Fibroblast of pulmonary artery (primary cell): ENCODE results near the gene CTNNA3.

ENCODE experiments used
- DNase-seq: peaks from one replicate; pipeline ENCODE4 v3.0.0-alpha.2; 2010; ENCODE audit warnings: low read depth
- H3K4me3 ChIP-seq: replicated peaks from 2 replicates; pipeline ENCODE4 v1.5.1; 2011; ENCODE audit warnings: low read depth, mild to moderate bottlenecking, control low read depth, low read length, moderate library complexity
- TF ChIP-seq, protein P1 (sequence below): IDR thresholded peaks from 2 replicates; pipeline ENCODE4 v1.5.1; 2011; ENCODE audit warnings: mild to moderate bottlenecking, control low read depth, low read length, inconsistent platforms; ENCODE audit errors: missing control alignments

Gene CTNNA3

GRCh38 chr10:66318761-66319160 lies 1377.2 kb downstream of the CTNNA3 start:
- TF ChIP-seq, protein P1, sequence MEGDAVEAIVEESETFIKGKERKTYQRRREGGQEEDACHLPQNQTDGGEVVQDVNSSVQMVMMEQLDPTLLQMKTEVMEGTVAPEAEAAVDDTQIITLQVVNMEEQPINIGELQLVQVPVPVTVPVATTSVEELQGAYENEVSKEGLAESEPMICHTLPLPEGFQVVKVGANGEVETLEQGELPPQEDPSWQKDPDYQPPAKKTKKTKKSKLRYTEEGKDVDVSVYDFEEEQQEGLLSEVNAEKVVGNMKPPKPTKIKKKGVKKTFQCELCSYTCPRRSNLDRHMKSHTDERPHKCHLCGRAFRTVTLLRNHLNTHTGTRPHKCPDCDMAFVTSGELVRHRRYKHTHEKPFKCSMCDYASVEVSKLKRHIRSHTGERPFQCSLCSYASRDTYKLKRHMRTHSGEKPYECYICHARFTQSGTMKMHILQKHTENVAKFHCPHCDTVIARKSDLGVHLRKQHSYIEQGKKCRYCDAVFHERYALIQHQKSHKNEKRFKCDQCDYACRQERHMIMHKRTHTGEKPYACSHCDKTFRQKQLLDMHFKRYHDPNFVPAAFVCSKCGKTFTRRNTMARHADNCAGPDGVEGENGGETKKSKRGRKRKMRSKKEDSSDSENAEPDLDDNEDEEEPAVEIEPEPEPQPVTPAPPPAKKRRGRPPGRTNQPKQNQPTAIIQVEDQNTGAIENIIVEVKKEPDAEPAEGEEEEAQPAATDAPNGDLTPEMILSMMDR: no peak
- DNase-seq: no peak
- no peak overlapping the region for H3K4me3 ChIP-seq

DNA sequence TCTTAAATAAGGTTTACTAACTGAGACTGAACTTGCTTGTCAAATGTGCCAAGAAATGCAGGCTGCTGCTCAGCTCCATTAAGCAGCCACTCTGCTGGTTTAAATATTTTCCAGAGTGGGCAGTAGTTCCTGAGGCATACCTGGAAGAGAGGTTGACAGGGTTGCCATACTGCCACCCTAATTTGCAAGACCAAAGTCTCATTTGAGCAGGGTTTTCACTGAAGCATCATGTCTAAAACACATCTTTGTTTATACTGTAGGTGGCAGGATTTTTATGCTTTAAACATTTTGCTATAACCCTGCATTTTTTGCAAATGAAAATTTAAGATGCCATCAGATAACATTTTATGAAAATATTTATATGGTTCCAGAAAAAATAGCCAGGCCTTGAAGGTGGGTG lies 1388.2 kb downstream of the CTNNA3 start:
- TF ChIP-seq, protein P1: no peak
- H3K4me3 ChIP-seq: no peak overlapping the region
- DNase-seq: no peak

- DNase-seq: no peak
- no peak overlapping the region for H3K4me3 ChIP-seq
- TF ChIP-seq, protein P1: no peak
These were observed 1394.9 kb downstream of the CTNNA3 start for GRCh38 chr10:66301078-66301477.

- no peak for DNase-seq
- TF ChIP-seq, protein P1: no peak
- no peak overlapping the region for H3K4me3 ChIP-seq
These were observed 1400.4 kb downstream of the CTNNA3 start for GRCh38 chr10:66295602-66296001.

DNA sequence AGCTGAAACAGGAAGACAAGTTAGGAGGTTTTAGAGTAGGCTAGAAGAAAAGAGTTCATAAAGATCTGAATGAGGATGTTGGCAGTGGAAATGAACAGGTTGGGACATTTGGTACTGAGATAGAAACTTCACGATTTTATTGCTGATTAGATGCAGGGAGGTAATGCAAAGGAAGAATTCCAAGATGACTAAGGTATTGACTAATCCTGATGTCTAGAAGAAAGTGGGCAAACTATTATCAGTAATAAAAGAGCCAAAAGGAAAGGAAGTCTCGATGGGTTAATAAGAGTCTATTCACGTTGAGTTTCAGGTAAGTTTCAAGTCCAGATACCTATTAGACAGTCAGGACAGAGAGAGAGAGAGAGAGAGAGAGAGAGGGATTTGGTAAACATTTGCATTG lies 1401.5 kb downstream of the CTNNA3 start:
- no peak for DNase-seq
- no peak overlapping the region for H3K4me3 ChIP-seq
- TF ChIP-seq, protein P1: no peak

DNA sequence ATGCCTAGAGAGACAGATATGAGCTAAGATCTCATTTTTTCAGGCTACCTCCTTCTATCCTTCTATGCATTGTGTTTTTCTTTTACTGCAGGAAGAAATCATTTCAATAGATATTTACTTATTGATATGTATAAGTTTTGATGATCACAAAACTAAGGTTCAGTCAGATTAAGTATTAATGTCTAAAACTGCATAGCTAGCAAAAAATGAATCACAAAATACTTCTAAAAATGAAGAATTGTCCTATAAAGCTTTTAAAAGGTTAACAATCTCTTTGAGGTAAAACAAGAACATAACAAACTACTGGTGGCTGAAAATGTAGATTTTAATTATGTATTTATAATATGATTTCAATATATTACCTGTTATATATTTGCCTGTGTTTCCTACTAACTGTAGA lies 1403.1 kb downstream of the CTNNA3 start:
- TF ChIP-seq, protein P1: no peak
- H3K4me3 ChIP-seq: no peak overlapping the region
- DNase-seq: no peak

DNA sequence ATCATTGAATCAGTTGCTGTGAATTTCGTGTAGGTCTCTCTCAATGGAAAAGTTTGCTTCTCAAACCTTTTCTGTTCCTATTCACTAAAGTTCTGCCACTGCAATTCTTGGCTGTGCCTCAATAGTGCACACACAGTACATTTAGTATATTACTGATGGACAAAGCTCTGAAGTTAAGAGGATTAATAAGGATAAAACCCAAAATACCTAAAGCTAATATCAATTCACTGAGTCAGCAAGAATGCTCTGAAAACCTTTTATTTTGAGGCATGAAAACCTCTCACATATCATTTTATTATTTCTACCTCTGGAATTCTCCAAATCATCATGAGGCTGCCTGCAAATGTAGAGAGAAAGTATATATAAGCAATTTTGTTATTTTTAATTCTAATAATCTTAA lies 1403.5 kb downstream of the CTNNA3 start:
- DNase-seq: no peak
- TF ChIP-seq, protein P1: no peak
- no peak overlapping the region for H3K4me3 ChIP-seq
